GM18867 (cell line): ENCODE results near the gene RITA1.
"Not testable (repeated sequence)": the region's sequence is repeated elsewhere in the genome, so short reads cannot be mapped to it uniquely, and the experiment has no call there.

ENCODE experiments used
- ATAC-seq: cut with Tn5 transposase; IDR thresholded peaks from one replicate; pipeline ENCODE4 v1.9.1; 2021; ENCODE audit warnings: mild to moderate bottlenecking, moderate library complexity; ENCODE audit not compliant: unreplicated experiment

Gene RITA1

DNA sequence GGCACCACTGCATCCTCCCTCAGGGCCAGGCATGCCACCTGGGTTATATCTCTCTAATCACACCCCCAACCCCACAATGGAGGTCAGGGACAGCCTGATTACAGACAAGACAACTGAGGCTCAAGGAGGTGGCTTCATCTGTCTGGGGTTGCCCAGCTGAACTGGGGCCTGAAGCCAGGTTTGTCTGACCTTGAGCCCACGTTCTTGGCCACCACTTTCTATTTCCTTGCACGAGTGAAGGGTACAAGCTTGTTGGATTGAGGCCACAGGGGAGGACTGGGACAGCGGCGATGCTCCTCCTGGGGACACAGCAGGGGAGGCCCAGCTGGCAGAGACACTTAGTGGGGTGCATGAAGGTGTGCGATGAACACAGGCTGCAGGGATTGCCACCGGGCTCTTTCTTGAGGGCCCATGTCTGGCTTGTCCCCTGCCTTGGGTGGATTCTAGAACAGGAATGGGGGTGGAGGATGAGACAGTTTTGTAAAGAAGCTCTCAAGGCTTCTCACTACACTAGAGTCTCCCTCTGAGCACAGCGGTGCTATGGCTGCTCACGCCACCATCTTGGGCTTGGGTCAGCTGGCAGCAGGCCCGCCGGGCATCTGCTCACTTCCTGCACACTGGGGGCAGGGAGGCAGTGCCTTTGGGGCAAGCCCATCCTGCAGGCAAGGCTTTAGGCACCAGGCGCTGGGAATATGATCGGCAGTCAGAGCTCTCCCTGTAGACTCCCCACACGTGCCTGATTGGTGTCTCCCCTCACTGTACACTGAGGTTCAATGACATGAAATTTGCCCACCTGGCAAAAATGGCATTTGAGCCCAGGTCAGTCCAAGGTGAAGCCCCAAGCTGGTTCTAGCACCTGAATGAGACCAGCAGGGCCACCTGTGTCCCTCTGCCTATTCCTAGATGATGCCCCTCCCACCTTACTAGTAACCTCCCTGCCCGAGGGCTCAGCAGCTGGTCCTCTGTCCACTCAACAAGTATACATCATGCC lies 16.0 kb downstream of the RITA1 start:
- no peak for ATAC-seq

- ATAC-seq: no peak
These were observed 17.0 kb downstream of the RITA1 start for GRCh38 chr12:113202300-113203075.

DNA sequence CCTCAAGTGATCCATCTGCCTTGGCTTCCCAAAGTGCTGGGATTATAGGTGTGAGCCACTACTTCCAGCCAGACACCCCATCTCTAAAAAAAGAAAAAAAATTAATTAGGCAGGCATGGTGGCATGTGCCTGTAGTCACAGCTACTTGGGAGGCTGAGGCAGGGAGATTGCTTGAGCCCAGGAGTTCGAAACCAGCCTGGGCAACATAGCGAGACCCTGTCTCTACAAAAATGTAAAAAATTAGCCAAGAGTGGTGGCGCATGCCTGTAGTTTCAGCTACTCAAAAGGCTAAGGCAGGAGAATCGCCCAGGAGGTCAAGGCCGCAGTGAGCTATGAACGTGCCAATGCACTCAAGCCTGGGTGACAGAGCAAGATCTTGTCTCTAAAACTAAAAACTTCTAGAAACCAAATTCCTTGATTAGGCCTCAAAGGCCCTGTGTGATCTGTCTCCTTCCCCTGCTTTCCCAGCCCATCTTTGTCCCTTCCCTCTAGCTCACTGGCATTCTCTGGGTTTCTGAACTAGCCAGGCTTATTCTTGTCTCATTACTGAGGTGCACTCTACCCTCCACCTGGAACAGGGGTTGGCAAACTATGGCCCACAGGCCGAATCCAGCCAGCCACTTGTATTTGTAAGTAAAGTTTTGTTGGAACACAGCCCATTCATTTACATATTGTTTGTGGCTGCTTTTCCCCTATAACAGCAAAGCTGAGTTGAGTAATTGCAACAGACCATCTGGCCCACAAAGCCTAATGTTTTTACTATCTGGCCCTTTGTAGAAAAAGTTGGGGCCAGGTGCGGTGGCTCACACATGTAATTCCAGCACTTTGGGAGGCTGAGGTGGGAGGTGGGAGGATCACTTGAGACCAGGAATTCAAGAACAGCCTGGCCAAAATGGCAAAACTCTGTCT lies 18.6 kb downstream of the RITA1 start:
- no peak for ATAC-seq

DNA sequence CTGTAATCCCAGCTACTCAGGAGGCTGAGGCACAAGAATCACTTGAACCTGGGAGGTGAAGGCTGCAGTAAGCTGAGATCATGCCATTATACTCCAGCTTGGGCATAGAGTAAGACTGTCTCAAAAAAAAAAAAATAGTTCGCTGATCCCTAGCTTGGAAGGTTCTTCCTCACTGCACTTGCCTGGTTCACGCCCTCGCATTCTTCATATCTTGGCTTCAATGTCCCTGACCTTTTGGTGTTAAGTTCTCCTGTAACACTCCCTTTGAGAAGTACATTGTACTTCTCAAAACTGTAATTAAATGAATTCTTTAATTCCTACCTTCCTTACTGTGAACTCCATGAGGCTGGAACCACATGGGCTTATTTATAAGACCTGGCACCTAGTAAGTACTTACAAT lies 19.3 kb downstream of the RITA1 start:
- ATAC-seq: no peak

DNA sequence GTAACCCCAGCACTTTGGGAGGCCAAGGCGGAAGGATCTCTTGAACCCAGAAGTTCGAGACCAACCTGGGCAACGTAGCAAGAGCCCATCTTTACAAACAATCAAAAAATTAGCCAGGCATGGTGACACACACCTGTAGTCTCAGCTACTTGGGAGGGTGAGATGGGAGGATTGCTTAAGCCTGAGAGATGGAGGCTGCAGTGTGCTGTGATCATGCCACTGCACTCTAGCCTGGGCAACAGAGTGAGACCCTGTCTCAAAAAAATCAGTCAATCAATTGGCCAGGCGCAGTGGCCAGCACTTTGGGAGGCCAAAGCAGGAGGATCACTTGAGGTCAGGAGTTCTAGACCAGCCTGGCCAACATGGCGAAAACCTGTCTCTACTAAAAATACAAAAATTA lies 21.3 kb downstream of the RITA1 start:
- ATAC-seq: not testable (repeated sequence)

DNA sequence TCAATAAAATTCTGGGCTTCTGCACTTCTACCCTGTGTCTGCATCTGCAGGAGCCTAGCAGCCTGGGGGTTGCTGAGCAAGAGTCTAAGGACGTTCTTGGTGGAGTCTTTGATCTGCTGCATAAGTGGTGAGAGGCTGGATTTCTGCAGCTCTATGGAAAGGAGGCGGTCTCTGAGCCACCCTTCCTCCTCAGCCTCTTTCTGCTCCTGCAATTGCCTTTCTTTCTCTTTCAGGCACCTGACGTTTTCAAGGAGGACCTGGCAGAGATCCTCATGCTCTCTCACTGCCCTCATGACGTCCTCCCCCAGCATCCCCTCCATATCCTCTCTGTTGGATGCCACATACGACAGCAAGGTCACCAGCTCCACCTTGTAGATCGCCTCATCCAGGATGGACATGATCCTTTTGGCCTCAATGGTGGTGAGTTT lies 22.1 kb downstream of the RITA1 start:
- ATAC-seq: no peak

- peak; percentile 87 for ATAC-seq
These were observed 22.8 kb downstream of the RITA1 start for GRCh38 chr12:113208041-113208934.

DNA sequence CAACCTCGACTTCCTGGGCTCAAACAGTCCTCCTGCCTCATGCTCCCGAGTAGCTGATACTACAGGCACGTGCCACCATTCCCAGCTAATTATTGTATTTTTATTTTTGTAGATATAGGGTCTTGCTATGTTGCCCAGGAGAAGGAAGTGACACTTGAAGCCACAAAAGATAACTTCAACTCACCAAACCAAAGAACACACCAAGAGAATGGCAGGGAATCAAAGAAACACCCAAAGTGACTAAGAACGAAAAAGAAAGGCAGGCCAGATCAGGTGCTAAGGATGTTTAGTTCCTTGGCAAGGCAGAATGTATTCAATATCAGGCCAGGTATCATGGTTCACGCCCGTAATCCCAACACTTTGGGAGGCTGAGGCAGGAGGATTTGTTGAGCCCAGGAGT lies 25.6 kb downstream of the RITA1 start:
- no peak for ATAC-seq

DNA sequence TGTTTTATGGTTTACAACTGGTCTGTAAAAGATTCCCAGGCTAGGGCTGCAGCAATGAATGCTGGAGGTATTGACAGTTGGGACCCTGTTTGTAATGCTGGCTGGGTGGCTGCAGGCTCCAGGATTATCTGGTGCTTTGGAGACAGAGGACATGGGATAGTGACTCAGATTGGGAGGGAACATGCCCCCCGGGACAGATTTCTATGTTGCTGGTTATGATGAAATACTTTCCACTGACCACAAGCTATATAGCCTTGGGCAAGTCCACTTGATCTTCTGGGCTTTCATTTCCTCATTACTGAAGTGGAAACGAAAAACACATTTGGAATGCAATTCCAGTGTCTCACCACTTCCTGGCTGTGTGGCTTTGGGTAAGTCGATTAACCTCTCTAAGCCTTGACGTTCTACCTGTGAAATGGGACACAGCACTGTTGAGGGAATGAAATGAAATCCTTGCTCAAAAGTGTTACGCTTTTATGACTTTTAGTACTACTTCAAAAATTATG lies 29.4 kb downstream of the RITA1 start:
- peak; percentile 48 for ATAC-seq

- no peak for ATAC-seq
These were observed 30.5 kb downstream of the RITA1 start for GRCh38 chr12:113216027-113216426.

- peak; percentile 0 for ATAC-seq
These were observed 35.2 kb downstream of the RITA1 start for GRCh38 chr12:113220593-113221180.

- peak; percentile 91 for ATAC-seq
These were observed 35.9 kb downstream of the RITA1 start, which contains the start of gene TPCN1 for GRCh38 chr12:113221181-113221996. TSS of gene TPCN1 (plus strand) at chr12:113221464. CDS start at chr12:113226853, 5,389 bp downstream.

DNA sequence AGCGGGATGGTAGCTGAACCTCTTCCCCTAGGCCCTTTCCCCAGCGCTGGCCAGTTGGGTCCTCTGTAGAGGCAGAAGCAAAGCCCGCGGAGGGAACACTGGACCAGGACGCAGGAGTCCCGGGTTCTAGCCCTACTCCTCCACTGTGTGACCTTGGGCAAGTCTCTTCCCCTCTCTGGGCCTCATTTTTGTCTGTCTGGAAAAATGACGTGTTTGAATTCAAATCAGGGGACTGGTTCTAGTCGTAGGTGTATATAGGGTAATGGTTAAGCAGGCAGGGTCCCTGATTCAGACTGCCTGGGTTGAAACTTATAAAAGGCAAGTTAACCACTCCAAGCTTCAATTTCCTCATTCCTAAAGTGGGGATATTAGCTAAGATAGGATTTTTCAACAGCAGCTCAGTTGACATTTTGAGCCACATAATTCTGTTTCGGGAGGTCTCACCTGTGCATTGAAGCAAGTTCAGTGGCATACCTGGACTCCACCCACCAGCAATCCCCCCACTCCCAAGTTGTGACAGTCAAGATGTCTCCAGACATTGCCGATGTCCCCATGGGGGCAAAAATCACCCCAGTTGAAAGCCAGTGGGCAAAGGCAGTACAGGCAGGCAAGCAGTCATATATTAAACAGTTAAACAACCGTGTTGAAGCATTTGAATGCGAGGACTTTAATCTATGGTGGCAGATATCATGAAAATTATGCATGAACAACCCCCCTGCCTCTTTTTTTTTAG lies 36.6 kb downstream of the RITA1 start:
- ATAC-seq: peak; percentile 3

- no peak for ATAC-seq
These were observed 37.4 kb downstream of the RITA1 start for GRCh38 chr12:113222730-113223531.

DNA sequence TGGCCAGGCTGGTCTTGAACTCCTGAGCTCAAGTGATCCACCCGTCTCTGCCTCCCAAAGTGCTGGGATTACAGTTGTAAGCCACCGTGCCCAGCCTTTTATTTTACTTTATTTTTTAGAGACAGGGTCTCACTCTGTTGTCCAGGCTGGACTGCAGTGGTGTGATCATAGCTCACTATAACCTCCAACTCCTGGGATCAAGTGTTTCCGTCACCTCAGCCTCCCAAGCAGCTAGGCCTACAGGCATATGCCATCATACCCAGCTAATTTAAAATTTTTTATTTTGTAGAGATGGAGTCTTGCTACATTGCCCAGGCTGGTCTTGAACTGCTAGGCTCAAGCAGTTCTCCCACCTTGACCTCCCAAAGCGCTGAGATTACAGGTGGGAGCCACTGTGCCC lies 39.4 kb downstream of the RITA1 start:
- no peak for ATAC-seq

GRCh38 chr12:113226696-113227568 lies 41.4 kb downstream of the RITA1 start:
- ATAC-seq: no peak
